HL-60/S4 (cell line): ENCODE results near the gene C2orf15.
"Not testable (repeated sequence)": the region's sequence is repeated elsewhere in the genome, so short reads cannot be mapped to it uniquely, and the experiment has no call there.

Experiments used
- in situ Hi-C: fragments of 300-500 bp; cut with MboI; formaldehyde crosslinking; loops from 2 replicates; pipeline ENCODE4 v1.14.3; 2022; ENCODE audit warnings: low sequenced_read_pairs

Gene C2orf15

DNA sequence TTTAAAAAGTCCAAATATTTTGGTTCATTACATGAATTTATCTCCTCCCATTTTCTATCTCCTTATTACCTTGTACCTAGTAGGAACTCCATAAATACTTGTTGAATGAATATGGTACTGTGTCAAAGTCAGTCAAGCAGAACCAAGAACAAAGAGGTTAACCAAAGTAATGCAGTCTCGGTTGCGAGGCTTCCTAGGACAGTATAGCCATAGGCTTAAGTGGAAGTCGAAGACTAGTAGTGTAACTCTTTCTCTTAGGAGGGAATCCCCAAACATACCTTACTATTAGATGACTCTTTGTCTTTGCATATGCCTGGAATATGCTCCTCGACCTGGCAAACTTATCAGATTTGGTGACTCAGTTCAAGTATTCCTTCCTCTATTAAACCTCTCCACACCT lies 18.1 kb downstream of the C2orf15 start:
- in situ Hi-C loops, result no loop called here

DNA sequence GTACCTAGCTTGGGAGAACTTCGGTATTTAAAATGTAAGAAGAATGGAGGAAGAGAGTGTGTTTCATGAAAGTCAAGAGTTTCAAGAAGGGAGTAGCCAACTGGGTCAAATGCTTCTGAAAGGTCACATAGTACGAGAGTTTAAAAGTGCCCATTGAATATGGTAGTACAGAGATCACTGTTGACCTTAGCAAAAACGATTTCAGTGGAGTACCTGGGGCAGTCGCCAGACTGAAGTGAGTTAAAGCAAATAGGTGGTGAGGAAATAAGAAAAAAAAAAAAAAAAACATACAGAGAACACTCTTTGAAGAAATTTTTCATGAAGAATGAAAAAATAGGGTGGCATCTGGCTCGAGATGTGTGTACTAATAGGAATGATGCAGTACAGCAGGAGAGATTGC lies 24.7 kb downstream of the C2orf15 start:
- in situ Hi-C loops, result no loop called here

DNA sequence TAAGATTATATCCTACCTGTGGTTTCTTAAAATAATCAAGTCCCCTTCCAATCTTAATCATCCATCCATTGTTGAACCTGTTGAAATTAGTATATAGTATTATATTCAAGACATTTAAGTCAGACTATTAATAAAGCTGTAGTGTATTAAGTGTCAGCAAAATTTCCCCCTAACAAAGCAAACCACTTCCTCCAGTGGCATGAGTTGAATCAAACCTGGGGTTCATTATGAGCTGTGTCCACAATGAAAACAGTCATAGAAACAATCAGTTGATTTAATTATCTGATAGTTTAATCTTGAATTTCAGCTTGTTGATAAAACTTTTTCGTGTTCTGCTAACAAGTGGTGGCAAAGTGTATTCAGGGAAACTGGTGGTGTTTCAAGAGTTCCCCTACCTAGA lies 28.0 kb downstream of the C2orf15 start:
- in situ Hi-C loops, result no loop called here

- in situ Hi-C loops, result no loop called here
Observed at GRCh38 chr2:99171377-99172140, 30.1 kb downstream of the C2orf15 start.

GRCh38 chr2:99180755-99181623 lies 39.5 kb downstream of the C2orf15 start, which contains the start of the genes MITD1 and MRPL30:
Gene MITD1, minus strand, starts transcription at chr2:99181058. Its CDS starts 77 bp downstream, at chr2:99180981.
Gene MRPL30, plus strand, starts transcription at chr2:99181184. Its CDS starts 5,020 bp downstream, at chr2:99186204.
- in situ Hi-C loops, result no loop called here

DNA sequence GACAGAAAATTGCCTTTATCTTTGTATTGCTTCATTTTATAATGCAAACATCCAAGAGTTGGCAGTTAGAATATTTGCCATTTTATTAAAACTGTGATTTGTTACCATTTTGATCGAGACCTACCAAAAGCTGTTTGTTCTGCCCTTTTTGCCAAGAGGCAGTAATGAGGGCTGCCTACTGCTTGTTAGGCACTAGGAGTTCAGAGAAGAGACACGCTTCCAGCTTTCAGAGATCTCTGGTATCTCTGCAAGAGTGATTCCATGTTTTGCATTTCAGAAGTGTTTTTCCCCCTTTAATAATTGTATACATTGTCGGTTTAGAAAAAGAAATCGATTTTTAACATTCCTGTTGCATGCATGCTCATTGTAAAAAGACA lies 40.1 kb downstream of the C2orf15 start:
- in situ Hi-C loops, result no loop called here

DNA sequence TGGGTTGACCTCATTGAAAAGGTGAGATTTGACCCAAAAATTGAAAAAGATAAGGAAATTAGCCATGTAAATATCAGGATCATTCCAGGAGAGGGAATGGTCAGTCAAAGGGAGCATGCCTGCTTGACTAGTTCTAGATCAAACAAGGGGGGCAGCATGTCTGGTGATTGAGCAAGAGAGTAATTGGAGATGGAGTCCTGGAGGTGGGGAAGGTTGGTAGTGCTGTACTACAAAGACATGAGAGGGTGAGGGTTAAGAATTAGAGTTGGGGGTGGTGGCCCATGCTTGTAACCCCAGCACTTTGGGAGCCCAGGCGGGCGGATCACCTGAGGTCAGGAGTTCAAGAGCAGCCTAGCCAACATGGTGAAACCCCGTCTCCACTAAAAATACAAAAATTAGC lies 41.5 kb downstream of the C2orf15 start:
- in situ Hi-C loops, result no loop called here

- in situ Hi-C loops, result no loop called here
Observed at GRCh38 chr2:99184811-99185210, 43.3 kb downstream of the C2orf15 start.

DNA sequence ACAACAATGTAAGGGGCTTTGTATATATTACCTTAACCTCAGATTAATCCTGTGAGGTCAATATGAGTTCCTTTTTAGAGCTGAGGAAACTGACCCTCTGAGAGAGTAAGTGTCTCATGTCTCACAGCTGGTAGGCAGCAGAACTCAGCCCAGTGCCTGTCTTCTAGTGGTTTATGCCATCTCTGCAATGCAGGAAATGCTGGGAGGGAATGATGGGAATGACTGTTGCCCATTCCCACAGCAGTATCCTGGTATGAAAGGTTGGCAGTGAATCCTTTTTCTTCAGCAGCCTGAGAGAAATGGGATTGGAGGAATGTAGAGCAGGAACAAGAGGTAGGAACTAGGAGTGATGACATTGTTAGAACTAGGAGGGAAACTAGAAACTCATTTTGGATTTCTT lies 45.5 kb downstream of the C2orf15 start:
- in situ Hi-C loops, result no loop called here

- in situ Hi-C loops, result no loop called here
Observed at GRCh38 chr2:99188357-99188756, 46.9 kb downstream of the C2orf15 start.

DNA sequence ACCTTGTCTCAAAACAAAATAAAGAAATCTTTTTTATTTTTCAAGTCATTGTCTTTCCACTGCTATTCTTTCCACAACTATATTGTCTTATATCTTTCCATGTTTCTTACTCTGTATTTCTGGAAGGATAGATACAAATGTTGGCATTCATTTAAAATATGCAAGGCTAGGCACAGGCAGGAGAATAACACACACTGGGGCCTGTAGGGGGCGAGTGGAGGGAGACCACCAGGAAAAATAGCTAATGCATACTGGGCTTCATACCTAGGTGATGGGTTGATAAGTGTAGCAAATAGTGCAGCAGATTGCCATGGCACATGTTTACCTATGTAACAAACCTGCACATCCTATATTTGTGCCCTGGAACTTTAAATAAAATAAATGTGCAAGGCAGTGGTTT lies 49.0 kb downstream of the C2orf15 start:
- in situ Hi-C loops, result no loop called here

GRCh38 chr2:99192364-99192763 lies 50.9 kb downstream of the C2orf15 start:
- in situ Hi-C loops, result not testable (repeated sequence)

- in situ Hi-C loops, result no loop called here
Observed at GRCh38 chr2:99198103-99198841, 56.8 kb downstream of the C2orf15 start.

DNA sequence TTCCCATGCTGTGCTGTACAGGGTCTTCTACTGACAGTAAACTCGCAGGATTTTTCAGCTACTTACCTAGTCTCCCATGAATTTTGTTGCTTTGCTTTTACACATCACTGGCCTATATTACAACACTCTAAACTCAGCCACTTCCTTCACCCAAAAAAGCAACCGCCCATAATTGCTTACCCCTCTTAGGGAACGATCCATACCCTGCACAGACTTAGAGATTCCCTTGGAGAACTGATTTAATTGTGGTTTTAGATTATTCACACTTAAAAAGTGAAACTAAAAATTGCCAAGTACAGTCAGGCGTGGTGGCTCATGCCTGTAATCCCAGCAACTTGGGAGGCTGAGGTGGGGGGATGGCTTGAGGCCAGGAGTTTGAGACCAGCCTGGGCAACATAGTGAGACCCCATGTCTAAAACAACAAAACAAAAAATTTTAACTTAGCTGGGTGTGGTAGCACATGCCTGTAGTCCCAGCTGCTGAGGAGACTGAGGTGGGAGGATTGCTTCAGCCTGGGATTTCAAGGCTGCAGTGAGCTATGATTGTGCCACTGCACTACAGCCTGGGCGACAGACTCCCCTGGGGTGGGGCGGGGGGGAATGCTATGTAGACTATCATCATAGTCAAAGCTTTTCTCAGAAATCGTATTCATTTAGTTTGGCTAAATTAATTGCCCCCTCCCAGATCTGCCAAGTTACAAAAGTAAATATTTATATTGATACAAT lies 58.7 kb downstream of the C2orf15 start:
- in situ Hi-C loops, result no loop called here
